Measurements from ENCODE around the gene GPC5. TPM values are rescaled to one million over a fixed set of nuclear protein-coding genes. Genes with fewer than 3 reads are reported as not detected.

GPC5 gene
- total and polyA plus RNA-seq, 2 donors (not counting 3 experiments of a cell fraction or from before 2014, with no cell fraction given), result 0.59 to 0.97 TPM

GRCh38 chr13:91470681-91471080 is 72.3 kb downstream of the GPC5 start:
- H3K79me2 ChIP-seq (ENCODE audit: control insufficient read depth, insufficient read depth, low read length), result no peaks in the 10 kb centered on the region
- H3K36me3 ChIP-seq (ENCODE audit: control insufficient read depth in 2 of 2, extremely low read depth in 1 of 2, insufficient read depth in 2 of 2, low read length in 2 of 2), result no peaks in the 10 kb centered on the region
- no peak for FAIRE-seq
- H3K9me1 ChIP-seq (replicated peaks; ENCODE audit: control insufficient read depth, extremely low read depth, insufficient read depth, low read length), result no peaks in the 10 kb centered on the region
- H2AFZ ChIP-seq (ENCODE audit: low read depth, low read length), result no peak overlapping the region
- no TSS peak for BruUV-seq (replicated peaks)
- intact Hi-C loops (cut with micrococcal nuclease) (no loop called here), dilution Hi-C loops (cut with MboI; ENCODE audit: extremely low pct_ligation_motif_present, low sequenced_read_pairs) (no loop called here)
- H3K9me3 ChIP-seq (replicated peaks; ENCODE audit: control insufficient read depth, insufficient read depth, low read length), result no peaks in the 10 kb centered on the region
- TF ChIP-seq FOS (IDR thresholded peaks at IDR 0.05; ENCODE audit: borderline replicate concordance, insufficient read depth, low read length) (no peak), POLR2A (IDR thresholded peaks at IDR 0.05; ENCODE audit: low read depth, low read length) (no peak), CTCF (IDR thresholded peaks at IDR 0.05; ENCODE audit: extremely low read depth in 1 of 2, insufficient read depth in 1 of 2, low read depth in 1 of 2, low read length in 2 of 2) (no peak), JUN (IDR thresholded peaks at IDR 0.05; ENCODE audit: borderline replicate concordance, insufficient read depth, insufficient read length, low read depth) (no peak), GATA2 (IDR thresholded peaks at IDR 0.05; ENCODE audit: insufficient read depth, insufficient read length, low read depth, low read length) (no peak), MYC (IDR thresholded peaks at IDR 0.05; ENCODE audit: low read depth, low read length) (no peak), POLR2AphosphoS5 (IDR thresholded peaks at IDR 0.05; ENCODE audit: insufficient read depth, low read depth, low read length) (no peak), EZH2 (IDR thresholded peaks at IDR 0.05; ENCODE audit: borderline replicate concordance, low read depth, low read length, severe bottlenecking) (no peak)
- TF ChIP-seq, protein P1, sequence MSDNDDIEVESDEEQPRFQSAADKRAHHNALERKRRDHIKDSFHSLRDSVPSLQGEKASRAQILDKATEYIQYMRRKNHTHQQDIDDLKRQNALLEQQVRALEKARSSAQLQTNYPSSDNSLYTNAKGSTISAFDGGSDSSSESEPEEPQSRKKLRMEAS (IDR thresholded peaks at IDR 0.05; ENCODE audit: insufficient read depth, insufficient read length), result no peak
- H3K27ac ChIP-seq (ENCODE audit: insufficient read depth, low read depth, low read length), result no peak overlapping the region
- no peaks in the 10 kb centered on the region for H3K4me1 ChIP-seq (ENCODE audit: control insufficient read depth, extremely low read depth, insufficient read depth, low read length)
- POLR2A ChIA-PET, result no interaction called here
- CTCF ChIA-PET, result no interaction called here
- DNase-seq (ENCODE audit: low read depth, low spot score), result no peak
- H3K4me2 ChIP-seq (ENCODE audit: insufficient read depth, low read length), result no peak overlapping the region
- no peak overlapping the region for H3K4me3 ChIP-seq (replicated peaks in 1 of 3; ENCODE audit: insufficient read depth in 1 of 3, low read depth in 1 of 3, low read length in 3 of 3)
- H3K9ac ChIP-seq (replicated peaks; ENCODE audit: extremely low read depth, insufficient read depth, low read length), result no peak overlapping the region
- H4K20me1 ChIP-seq (replicated peaks; ENCODE audit: control insufficient read depth, extremely low read depth, insufficient read depth, low read length), result no peaks in the 10 kb centered on the region
- H3K27me3 ChIP-seq (ENCODE audit: control insufficient read depth in 2 of 2, insufficient read depth in 2 of 2, low read length in 2 of 2), result no peaks in the 10 kb centered on the region

All from endothelial cell of umbilical vein (primary cell).